Islet precursor cell (in vitro differentiated cells): ENCODE measurements around the gene MECR.
"Not testable (repeated sequence)": the region's sequence is repeated elsewhere in the genome, so short reads cannot be mapped to it uniquely, and the experiment has no call there.

Experiments
- DNase-seq: peaks from one replicate; pipeline ENCODE4 v3.0.0-alpha.2; 2018

The MECR gene

DNA sequence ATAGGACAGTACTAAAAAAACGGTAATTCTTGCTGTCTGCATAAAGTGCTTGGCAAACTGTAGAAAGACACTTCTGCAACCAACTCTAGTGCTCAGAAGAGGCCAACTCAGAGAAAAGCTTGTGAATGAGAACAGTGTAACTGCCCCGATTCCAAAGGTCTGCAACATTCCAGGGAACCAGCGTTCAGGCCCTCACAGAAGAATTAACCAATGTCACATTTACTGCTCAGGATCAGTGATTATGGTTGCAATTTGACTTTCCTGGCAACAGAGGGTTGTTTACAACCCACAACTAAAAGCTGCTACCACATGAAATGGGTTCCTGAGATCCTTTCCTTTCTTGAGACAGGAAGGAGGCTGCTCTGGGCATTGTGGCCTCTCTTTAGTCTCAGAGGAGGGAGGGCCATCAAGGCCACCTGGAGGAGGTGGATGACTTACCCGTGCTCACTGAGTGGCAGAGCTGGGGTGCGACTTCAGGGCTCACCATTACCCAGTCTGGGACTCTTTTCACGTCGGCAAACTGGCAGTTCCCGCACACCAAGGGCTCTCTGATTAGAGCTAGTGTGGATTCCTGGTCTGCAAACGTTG, 64.3 kb downstream of the MECR start:
- DNase-seq, result no peak

DNA sequence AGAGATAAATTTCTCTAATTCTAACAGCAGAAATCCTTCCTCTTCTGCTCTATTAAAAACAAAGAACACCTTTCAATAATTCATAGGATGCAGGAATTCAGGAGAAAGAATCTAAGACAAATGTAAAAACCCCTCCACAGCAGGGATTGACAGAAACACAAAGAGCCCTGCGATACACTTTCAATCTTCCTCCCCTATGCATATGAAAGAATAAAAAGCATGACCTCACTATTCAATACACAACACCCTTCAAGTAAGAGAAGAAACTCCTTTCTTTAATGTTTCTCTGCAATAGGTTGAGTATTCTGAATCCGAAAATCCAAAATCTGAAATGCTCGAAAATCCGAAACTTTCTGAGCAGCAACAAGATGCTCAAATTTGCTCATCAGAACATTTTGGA, 66.1 kb downstream of the MECR start:
- DNase-seq, result no peak

DNA sequence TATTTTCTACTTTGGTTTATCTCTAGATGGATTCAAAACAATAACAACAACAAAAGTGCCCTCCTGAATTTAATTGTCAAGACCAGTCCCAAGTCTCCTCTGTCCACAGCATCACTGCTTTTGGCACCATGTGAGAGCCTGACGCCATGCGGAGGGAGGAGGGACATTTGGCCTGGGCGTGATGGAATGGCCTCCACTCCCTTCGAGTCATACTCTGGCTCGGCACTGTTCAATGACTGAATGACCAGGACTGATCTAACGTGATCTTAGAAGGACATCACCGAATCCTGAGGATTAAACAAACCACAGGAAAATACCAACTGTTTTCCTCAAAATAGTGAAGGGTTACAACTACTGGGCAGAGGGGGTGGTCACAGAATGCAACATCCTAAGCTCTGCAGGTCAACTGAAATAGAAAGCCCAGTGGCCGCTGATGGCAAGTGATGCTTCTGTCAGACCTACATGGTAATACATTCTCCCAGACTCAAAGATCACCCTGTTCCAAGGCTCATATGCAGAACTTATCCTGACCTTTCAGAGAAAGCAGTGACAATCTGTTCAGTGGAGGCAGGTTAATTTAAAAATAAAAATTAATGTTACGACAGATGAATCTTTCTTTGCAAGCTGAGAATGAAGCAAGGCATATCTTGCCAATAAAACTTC, 68.1 kb downstream of the MECR start:
- DNase-seq, result no peak

DNA sequence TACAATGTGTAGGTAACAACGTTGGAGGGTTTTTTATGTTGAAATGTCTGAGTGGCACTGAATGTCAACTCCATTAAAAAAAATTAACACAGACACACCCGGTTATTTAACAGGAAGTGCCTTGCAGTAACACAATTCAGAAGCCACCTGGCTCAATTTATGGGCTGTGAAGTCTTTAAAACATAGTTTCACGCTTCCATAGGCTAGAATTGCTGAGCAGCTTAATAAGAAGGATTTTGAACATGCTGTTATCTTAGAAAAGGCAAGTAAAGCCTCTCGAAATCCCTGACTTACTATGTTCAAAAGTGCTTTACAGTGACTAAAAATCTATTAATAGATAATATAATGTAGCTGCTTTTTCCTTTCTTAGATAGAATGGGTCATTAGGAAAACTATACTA, 68.7 kb downstream of the MECR start:
- no peak for DNase-seq

DNA sequence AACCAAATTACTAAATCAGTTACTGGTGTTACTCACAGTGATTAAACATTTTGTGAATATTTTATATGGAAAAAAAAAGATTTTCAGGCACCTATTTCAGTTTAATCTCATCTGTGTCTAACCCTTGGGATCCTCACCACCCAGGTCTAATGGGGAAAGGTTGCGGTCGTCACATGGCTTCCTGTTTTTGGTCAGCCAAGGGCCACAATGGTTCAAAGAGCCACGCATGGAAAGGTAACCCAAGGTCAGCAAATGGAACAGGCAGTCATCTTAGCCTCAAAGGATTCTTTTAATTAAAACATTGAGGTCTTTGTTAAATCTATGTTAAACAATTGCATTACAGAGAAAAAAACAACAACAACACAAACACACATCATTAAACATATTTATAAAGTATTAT, 71.0 kb downstream of the MECR start:
- no peak for DNase-seq

DNA sequence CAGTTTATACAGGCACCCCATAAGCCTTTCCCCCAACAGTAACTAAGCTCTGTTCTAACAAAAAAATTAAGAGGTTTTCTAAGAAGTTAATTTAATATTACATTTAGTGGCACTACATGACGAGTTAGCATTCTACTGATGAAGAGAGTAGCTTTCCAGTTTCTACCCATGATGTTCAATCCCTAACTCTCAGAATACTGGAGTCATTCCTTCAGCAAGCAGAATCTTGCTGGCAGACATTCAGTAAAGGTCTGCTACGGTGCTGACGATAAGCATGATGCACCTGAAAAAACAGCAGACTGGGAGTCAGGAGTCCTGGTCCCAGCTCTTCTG, 73.5 kb downstream of the MECR start:
- no peak for DNase-seq

DNA sequence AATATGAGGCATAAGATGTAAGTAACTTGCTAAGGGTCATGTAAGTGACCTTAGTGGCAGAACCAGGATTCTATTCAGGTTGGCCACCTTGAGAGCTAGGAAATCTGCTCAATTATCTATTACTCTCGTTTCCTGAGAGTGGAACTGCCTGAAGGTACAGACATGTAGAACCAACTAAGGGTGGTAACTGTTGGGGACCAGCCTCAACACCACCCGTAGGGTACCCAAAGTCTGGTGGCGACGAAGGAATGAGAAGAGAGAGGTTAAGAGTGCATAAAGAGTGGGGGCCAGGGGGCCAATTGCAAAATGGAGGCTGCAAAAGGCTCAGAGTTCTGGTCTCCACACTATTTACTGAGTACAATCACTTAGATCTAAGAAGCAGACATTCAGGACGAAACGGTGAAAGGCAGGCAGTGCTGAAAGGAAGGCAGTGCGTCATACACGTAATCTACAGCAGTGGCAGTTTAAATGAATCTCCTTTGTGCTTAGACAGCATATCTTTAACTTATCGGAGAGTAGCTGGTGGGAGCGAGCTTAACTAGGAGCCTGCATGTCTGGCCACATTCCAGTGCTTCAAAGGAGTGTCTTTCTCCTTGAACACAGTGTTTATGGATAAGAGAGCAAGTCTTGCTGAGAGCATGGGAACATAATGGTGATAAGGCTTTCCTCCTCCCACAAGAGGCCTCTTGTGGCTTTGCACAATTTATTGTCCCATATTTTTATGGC, 74.0 kb downstream of the MECR start:
- peak; percentile 95 for DNase-seq

DNA sequence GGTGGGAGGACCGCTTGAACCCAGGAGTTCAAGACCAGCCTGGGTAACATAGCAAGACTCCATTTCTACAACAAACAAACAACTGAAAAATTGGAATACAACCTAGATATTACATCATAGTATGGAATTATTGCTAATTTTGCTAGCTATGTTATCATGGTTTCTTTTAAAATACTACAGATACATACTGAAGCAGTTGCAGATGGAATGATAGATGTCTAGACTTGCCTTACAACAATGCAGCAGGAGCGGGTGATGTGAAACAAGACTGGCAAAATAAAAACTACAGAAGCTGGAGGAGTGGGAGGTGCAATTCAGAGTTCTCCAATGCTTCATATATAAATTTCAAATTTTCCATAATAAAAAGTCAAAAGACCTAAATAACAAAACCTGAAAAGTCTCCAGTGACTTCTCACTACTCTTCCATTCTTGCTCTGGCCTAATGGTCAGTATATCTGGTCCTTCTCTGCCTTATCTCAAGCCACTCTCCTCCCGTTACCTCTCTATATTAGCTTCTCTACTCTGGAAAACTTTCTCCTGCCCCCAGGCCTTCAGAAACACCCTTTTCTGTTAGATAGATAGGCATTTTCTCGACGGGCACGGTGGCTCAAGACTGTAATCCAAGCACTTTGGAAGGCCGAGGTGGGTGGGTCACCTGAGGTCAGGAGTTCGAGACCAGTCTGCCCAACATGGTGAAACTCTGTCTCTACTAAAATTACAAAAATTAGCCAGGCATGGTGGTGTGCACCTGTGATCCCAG, 78.5 kb downstream of the MECR start:
- DNase-seq, result no peak

DNA sequence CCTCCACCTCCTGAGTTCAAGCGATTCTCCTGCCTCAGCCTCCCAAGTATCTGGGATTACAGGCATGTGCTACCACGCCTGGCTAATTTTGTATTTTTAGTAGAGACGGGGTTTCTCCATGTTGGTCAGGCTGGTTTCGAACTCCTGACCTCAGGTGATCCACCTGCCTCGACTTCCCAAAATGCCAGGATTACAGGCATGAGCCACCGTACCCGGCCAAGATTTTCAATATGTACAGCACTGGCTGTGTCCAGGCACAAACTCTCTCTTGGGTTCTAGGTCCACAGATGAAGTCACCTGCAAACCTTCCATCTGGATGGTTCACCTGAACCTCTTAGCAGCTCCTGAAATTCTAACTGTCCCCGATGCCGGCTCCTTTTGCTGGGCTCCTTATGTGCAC, 80.4 kb downstream of the MECR start:
- not testable (repeated sequence) for DNase-seq

DNA sequence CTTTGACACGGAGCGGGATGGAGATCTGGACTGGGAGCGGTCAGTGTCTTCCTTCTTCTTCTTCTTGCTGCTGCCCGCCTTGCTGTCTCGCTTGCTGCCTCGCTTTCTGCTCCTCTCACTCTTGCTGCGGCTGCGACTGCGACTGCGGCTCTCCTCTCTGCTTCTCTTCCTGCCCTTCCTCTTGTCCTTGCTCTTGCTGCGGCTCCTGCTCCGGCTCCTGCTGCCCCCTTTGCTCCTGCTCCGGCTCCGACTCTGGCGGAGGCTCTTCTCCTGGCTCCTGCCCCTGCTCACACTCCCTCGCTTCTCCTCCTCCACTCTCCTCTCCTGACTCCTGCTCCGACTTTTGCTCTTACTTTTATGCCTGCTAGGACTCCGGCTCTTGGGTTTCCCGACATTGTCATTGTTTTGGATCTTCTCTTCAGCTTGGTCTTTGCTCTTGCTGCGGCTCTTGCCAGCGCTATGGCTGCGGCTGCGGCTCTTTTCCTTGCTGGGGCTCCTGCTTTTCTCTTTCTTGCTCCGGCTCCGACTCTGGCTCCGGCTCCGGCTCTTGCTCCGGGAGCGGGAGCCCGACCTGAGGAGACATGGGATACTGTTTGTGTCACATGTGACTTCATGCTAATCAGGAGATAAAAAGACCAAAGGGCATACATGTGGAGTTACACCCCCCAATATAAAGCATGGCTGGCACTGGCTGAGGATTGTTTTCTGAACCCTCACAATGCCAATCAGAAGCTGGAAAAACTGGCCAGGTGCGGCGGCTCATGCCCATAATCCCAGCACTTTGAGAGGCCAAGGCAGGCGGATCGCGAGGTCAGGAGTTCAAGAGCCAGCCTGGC, 81.9 kb downstream of the MECR start:
- DNase-seq, result no peak

DNA sequence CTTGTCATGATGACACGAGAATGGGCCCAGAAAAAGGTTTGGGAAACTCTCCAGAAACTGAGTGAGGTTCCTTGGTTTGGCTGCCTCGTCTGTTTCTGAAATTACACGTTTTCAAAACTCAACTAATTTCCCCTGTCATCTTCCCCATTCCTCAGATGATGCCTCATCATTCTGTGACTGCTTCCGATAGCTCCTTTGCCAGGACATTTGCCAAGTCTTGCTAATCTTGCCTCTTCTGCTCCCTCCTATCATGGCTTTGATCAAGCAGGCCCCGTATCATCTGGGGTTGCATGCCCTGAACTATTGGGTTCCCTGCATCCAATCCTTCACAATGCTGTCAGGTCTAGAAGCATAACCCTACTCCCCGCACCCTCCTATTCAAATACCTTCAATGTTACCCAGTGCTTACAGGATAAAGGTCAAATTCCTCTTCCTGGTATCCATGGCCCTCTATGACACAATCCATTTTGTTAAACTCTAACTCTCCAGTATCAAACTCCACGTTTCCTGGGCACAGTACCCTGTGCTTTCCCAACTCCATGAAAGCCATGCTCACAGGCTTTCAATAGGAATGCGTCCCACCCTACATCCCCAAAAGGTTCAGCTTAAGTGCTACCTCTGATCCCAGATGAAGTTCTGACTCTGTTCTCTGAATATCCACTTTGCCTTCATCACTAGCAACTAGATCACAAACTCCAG, 84.8 kb downstream of the MECR start:
- no peak for DNase-seq

DNA sequence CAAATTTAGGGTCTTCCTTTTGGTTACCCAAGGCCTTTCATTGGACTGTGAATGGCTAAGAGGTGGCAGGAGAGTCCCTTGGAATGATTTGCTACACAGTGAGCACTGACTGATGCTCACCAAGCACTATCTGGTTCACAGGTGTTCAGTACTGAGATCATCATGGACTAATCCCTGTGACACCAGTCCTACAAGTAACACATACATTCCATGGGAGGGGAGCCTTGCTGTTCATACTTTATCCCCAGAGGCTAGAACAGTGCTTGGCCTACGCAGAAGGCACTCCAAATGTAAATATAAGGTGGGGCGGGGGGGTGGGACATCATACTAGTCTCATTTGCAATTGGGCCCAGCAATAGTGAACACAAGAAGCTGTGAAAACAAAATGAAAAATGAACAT, 86.6 kb downstream of the MECR start:
- no peak for DNase-seq

DNA sequence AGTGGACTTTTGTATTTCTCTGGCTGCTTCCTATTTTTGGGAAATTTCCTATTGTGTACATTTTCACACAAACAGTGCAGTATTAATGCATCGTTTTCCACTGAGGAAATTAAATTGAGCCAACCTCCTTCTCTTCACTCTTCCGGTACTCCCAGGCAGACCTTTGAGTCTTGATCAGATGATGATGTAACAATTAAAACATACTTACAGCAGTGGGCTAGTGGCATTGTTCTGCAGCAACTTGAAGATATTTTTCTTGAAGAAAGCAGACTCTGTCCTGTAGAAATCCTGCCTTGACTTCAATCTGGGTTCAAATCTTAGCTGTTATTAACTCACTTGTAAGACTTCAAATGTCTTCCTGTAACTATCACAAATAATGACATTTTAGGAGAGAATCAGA, 88.0 kb downstream of the MECR start:
- no peak for DNase-seq
